ENCODE data around the gene TOMM40.
A peak's percentile ranks its signal among the peaks of the same experiment; 100 is the strongest.

The TOMM40 gene

DNA sequence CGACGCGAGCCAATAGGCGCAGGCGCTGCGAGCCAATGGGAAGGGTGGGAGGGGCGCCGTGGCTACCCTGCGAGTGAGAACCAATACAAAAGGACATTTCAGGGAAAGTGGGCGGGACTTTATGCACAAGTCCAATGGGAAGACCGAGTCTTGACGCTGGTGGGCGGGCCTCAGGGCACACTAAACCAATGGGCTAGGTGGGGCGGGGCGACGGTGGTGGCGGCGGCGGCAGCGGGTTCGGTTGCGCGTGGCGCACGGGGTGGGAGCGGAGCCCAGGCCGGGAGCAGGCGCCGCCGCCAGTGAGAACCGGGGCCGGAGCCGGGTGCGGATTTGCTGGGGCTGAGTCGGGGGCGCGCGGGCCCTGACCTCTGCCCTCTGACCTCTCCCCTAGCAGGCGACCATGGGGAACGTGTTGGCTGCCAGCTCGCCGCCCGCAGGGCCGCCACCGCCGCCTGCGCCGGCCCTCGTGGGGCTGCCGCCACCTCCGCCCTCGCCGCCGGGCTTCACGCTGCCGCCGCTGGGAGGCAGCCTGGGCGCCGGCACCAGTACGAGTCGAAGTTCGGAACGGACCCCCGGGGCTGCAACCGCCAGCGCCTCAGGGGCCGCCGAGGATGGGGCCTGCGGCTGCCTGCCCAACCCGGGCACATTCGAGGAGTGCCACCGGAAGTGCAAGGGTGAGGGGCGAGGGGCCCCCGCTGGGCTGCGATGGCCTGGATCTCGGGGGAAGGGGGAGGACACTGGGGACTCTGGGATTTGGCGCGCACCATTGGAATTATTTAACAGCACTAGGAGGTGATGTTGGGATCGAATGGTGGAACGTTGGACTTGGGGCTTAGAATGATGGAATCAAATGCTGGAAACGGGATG is at the start of gene TOMM40:
Gene TOMM40 (plus strand): TSS at position 239 of the 867 bp plus-strand sequence. CDS start 162 bp downstream, at position 401.
- DNase-seq (ENCODE audit: low spot score) = peak; percentile 100
- peak within 1 kb of the TSS; percentile 95 to 99 for H3K27ac ChIP-seq
- TF ChIP-seq, protein P1, sequence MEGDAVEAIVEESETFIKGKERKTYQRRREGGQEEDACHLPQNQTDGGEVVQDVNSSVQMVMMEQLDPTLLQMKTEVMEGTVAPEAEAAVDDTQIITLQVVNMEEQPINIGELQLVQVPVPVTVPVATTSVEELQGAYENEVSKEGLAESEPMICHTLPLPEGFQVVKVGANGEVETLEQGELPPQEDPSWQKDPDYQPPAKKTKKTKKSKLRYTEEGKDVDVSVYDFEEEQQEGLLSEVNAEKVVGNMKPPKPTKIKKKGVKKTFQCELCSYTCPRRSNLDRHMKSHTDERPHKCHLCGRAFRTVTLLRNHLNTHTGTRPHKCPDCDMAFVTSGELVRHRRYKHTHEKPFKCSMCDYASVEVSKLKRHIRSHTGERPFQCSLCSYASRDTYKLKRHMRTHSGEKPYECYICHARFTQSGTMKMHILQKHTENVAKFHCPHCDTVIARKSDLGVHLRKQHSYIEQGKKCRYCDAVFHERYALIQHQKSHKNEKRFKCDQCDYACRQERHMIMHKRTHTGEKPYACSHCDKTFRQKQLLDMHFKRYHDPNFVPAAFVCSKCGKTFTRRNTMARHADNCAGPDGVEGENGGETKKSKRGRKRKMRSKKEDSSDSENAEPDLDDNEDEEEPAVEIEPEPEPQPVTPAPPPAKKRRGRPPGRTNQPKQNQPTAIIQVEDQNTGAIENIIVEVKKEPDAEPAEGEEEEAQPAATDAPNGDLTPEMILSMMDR (IDR thresholded peaks at IDR 0.05) = no peak
- H3K4me3 ChIP-seq = peak within 1 kb of the TSS; percentile 95

DNA sequence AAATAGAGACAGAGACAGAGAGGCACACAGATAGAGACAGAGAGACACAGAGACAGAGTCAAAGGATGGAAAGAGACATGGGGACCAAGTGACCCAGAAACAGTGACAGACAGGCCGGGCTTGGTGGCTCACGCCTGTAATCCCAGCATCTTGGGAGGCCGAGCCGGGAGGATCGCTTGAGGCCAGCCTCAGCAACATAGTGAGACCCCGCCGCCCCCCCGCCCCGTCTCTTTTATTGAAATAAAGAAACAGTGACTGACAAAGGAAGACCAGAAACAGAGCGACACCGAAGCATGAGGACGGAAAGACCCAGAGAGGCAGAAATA is 45.8 kb upstream of the TOMM40 start:
- TF ChIP-seq, protein P1 (IDR thresholded peaks at IDR 0.05) = no peak
- Histone ChIP-seq H3K4me3 (peak overlapping the region; percentile 92), H3K27ac (peak overlapping the region; percentile 58 to 95)
- peak; percentile 77 for DNase-seq (ENCODE audit: low spot score)

DNA sequence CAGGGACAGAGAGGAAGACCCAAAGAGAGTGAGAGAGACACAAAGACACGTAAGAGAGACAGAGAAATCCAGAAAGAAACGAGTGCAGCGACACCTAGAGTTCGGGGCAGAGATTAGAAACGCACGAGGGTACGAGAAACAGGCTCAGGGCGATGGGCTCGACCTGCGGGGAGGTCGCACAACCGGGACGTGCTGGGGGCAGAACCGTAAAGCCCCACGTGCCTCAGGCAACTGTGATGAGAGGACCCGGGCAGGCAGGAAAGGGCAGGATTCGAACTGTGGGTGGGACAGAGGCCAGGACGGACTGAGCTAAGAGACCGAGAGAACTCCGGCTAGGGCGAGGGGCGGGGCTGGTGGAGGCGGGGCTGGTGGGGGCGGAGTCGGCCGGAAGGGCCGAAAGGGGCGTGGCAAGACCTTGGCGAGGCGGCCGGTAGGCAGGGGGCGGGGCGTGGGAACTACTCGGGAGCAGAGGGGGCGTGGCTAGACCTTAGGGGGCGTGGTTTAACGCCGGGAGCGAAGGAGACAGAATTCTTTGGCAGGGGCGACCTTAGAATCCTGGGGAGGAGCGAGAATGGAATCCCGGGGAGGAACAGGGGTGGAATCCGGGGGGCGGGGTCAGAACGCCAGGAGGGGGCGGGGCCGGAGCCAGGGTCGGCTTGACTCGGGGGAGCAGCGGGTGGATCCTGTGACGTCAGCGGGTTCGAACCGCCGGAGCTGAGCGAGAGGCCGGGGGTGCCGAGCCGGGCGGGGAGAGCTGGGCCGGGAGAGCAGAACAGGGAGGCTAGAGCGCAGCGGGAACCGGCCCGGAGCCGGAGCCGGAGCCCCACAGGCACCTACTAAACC is 45.2 kb upstream of the TOMM40 start, which contains the start of gene NECTIN2:
Gene NECTIN2 (plus strand): TSS at position 686 of the 843 bp plus-strand sequence. CDS start 229 bp downstream, outside the sequence.
- peak; percentile 100 for DNase-seq (ENCODE audit: low spot score)
- H3K27ac ChIP-seq = peak within 1 kb of the TSS; percentile 95 to 96

DNA sequence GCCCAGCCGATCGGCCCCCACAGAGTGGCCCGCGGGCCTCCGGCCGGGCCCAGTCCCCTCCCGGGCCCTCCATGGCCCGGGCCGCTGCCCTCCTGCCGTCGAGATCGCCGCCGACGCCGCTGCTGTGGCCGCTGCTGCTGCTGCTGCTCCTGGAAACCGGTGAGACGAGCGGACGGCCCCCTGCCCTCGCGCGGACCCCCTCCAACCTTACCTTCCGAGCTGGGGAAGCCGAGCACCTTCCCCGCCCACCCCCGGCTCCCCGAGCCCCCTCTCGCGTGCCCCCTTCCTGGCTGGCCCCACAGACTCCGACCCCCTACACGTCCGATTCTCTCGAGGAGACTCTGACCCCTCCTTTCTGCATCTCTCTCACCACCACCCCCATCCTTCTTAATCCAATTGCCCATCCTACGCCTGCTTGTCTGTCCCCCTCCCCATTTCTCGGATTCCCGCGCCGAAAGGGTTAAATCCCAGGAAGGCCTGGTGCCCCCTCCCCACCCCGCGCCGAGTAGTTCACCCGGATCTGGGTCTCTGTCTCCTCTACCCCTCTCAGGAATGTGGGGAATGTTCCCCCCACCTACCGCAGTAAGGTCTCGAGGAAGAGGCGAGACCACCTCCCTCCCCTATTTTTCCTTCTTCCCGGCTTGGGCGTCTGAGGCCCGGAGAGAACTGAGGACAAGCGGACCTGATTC is 44.5 kb upstream of the TOMM40 start:
- Histone ChIP-seq H3K27ac (peak overlapping the region; percentile 95 to 96), H3K4me3 (peak overlapping the region; percentile 92)
- TF ChIP-seq, protein P1 (IDR thresholded peaks at IDR 0.05) = no peak
- peak; percentile 84 for DNase-seq (ENCODE audit: low spot score)

More for the DNA sequence above, 45.2 kb upstream of the TOMM40 start, which contains the start of gene NECTIN2:
- H3K4me3 ChIP-seq = peak within 1 kb of the TSS; percentile 92
- TF ChIP-seq, protein P1 (IDR thresholded peaks at IDR 0.05) = peak; percentile 42

DNA sequence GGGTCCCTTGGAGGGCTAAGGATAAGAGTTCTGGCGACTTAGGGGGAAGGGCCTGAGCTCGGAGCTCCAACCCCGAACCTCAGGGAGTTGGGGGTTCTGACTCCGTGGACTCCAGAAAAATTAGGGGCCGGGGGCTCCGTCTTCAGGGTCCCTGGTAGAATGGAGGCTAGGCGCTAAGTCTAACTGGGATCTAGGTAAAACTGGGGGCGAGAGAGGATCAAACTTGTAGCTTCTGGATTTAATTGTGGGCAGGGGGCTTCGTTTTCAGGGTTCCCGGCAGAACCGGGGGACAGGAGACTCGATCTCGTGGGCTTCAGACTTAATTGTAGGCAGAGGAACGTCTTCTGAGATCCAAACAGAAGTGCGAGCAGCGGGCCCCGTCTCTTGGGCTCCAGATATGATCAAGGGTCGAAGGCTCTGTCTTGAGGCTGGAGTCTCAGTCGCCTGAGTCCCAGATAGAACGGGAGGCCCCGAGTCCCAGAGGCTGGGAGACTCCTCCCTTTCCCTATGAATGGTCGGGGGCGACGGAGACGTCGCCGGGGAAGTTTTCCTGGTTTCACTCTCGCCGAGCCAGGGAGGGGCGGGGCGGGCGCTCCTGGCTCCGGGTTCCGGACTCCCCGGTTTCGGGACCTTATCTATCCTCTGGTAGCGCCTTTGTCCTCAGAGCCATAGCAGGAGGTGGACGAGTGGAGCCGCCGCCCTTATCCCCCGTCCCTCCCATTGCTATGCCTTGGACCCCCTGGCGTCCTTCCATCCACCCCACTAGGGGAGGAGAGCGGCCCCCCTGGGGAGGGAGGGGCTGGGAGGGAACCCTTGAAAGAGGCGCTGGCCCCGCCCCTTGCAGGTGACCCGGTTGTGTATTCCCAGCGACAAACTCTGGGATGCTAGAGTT is 43.7 kb upstream of the TOMM40 start:
- Histone ChIP-seq H3K27ac (peak overlapping the region; percentile 95 to 96), H3K4me3 (peak overlapping the region; percentile 92)
- DNase-seq (ENCODE audit: low spot score) = peak; percentile 87
- TF ChIP-seq, protein P1 (IDR thresholded peaks at IDR 0.05) = no peak

All from coronary artery (tissue), 2 donors.